ENCODE data around the gene RAB44.

DNA sequence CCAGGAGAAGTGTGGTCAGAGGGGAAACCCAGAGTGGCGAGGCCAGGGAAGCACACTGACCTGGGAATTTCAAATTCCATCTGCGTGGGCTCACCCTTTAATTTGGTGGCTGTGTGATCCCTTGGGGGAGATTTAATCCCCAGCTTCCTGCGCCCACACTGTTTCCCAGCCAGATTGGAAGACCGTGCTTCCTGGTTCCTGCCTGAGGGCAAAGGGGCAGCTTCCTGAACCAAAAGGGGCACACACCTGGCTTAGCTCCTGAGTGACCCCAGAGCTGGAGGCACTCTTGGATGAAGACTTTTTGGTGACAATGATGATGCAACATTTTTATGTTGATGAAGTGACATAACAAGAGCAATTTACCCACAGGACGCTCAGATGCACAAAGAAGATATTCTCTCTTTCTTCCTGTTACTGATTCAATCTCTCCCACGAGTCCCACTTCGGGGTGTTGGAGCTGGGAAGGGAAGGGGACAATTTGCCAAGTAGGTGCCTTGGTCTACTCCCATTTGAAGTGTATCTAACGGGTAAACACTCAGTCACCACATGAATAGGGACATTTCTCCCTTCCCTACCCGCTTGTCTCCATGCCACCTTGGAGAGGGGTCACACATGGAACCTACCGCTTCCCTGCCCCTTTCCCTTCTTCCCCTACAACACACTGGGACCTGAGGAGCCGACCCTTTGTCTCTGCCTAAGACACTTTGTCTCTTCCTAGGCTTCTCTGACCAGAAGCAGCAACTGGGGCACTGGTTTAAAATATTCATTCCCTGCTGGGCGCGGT lies 47.7 kb upstream of the RAB44 start:
- TF ChIP-seq CTCF (IDR thresholded peaks at IDR 0.05; ENCODE audit: insufficient read depth, low read depth, low read length) (no peak), EZH2 (IDR thresholded peaks at IDR 0.05; ENCODE audit: insufficient read depth, low read length) (no peak)

All from astrocyte (in vitro differentiated cells and primary cell).